Measurements from ENCODE around the gene SP9. TPM values are rescaled to one million over a fixed set of nuclear protein-coding genes. Genes with fewer than 3 reads are reported as not detected.

SP9 gene
- total RNA-seq, 1 donor = not detected

- Histone ChIP-seq H3K4me2 (ENCODE audit: insufficient read depth, low read length) (peak overlapping the region; percentile 23), H3K27ac (ENCODE audit: low read depth, low read length) (no peak overlapping the region), H3K4me3 (ENCODE audit: insufficient read depth, low read length) (no peak overlapping the region), H3K36me3 (ENCODE audit: insufficient read depth, low read length) (no peaks in the 10 kb centered on the region), H2AFZ (ENCODE audit: low read length) (no peak overlapping the region), H4K20me1 (ENCODE audit: insufficient read depth, low read length) (peaks cover 2% of the 10 kb centered on the region), H3K79me2 (ENCODE audit: insufficient read depth, low read length) (no peaks in the 10 kb centered on the region), H3K27me3 (ENCODE audit: insufficient read depth, low read length) (peaks cover 98% of the 10 kb centered on the region), H3K9me3 (ENCODE audit: low read depth, low read length) (no peaks in the 10 kb centered on the region), H3K4me1 (ENCODE audit: insufficient read depth, low read length) (peaks cover 8% of the 10 kb centered on the region)
- TF ChIP-seq CTCF (IDR thresholded peaks at IDR 0.05; ENCODE audit: extremely low read depth, low read depth, low read length) = no peak
- peak; percentile 87 for DNase-seq (ENCODE audit: insufficient read length, low spot score, missing footprints)
These were observed 1.3 kb downstream of the SP9 start for GRCh38 chr2:174335988-174336500.

- no peak overlapping the region for H3K27ac ChIP-seq (ENCODE audit: low read depth, low read length)
- peak; percentile 87 for DNase-seq (ENCODE audit: insufficient read length, low spot score, missing footprints)
- H3K27me3 ChIP-seq (ENCODE audit: insufficient read depth, low read length) = peaks cover 98% of the 10 kb centered on the region
- H4K20me1 ChIP-seq (ENCODE audit: insufficient read depth, low read length) = peaks cover 4% of the 10 kb centered on the region
- peak overlapping the region; percentile 16 for H3K4me3 ChIP-seq (ENCODE audit: insufficient read depth, low read length)
- no peak for TF ChIP-seq CTCF (IDR thresholded peaks at IDR 0.05; ENCODE audit: extremely low read depth, low read depth, low read length)
- H3K79me2 ChIP-seq (ENCODE audit: insufficient read depth, low read length) = no peaks in the 10 kb centered on the region
- no peak overlapping the region for H2AFZ ChIP-seq (ENCODE audit: low read length)
- no peaks in the 10 kb centered on the region for H3K36me3 ChIP-seq (ENCODE audit: insufficient read depth, low read length)
- H3K4me2 ChIP-seq (ENCODE audit: insufficient read depth, low read length) = peak overlapping the region; percentile 23
- no peaks in the 10 kb centered on the region for H3K9me3 ChIP-seq (ENCODE audit: low read depth, low read length)
- peaks cover 12% of the 10 kb centered on the region for H3K4me1 ChIP-seq (ENCODE audit: insufficient read depth, low read length)
These were observed 2.0 kb downstream of the SP9 start for GRCh38 chr2:174336501-174337336.

- Histone ChIP-seq H4K20me1 (ENCODE audit: insufficient read depth, low read length) (peaks cover 6% of the 10 kb centered on the region), H3K9me3 (ENCODE audit: low read depth, low read length) (no peaks in the 10 kb centered on the region), H2AFZ (ENCODE audit: low read length) (no peak overlapping the region), H3K4me1 (ENCODE audit: insufficient read depth, low read length) (peaks cover 17% of the 10 kb centered on the region), H3K27ac (ENCODE audit: low read depth, low read length) (no peak overlapping the region), H3K4me2 (ENCODE audit: insufficient read depth, low read length) (no peak overlapping the region), H3K4me3 (ENCODE audit: insufficient read depth, low read length) (no peak overlapping the region), H3K27me3 (ENCODE audit: insufficient read depth, low read length) (peaks cover 98% of the 10 kb centered on the region), H3K36me3 (ENCODE audit: insufficient read depth, low read length) (no peaks in the 10 kb centered on the region), H3K79me2 (ENCODE audit: insufficient read depth, low read length) (no peaks in the 10 kb centered on the region)
- TF ChIP-seq CTCF (IDR thresholded peaks at IDR 0.05; ENCODE audit: extremely low read depth, low read depth, low read length) = no peak
- peak; percentile 83 for DNase-seq (ENCODE audit: insufficient read length, low spot score, missing footprints)
These were observed 2.8 kb downstream of the SP9 start for GRCh38 chr2:174337337-174338146.

Measured in osteoblast (primary cell).